Hematopoietic multipotent progenitor cell (in vitro differentiated cells): ENCODE data around the gene ZDHHC12. TPM values are rescaled to one million over a fixed set of nuclear protein-coding genes. Genes with fewer than 3 reads are reported as not detected.

Experiments used
- DNase-seq, 3 donors: peaks; one replicate each; pipeline ENCODE4 v3.0.0-alpha.2; 2011 to 2015; ENCODE audit warnings: low read depth in 2 of 3, low spot score in 2 of 3
- total RNA-seq: library from RNA; depleted of rRNA; stranded (reverse); fragments of >200 nt; gene quantifications from one replicate; pipeline ENCODE4 v1.2.3, GENCODE V29; 2012

The ZDHHC12 gene
- 73.0 TPM for total RNA-seq

- peak; percentile 97 to 99 (median 98) for DNase-seq
Observed at GRCh38 chr9:128723866-128724743, at the start of gene ZDHHC12. Gene ZDHHC12, minus strand, starts transcription at chr9:128724127. Its CDS starts 34 bp downstream, at chr9:128724093.

GRCh38 chr9:128773049-128773448 lies 49.1 kb upstream of the ZDHHC12 start:
- no peak for DNase-seq

GRCh38 chr9:128771745-128772519 lies 48.0 kb upstream of the ZDHHC12 start, which contains the start of gene ZER1:
Gene ZER1, minus strand, starts transcription at chr9:128771927. Its CDS starts 16,362 bp downstream, at chr9:128755565.
- peak; percentile 83 to 95 (median 91) for DNase-seq

GRCh38 chr9:128771094-128771721 lies 47.3 kb upstream of the ZDHHC12 start:
- DNase-seq: peak; percentile 16 to 58 (median 40)

GRCh38 chr9:128770286-128771030 lies 46.5 kb upstream of the ZDHHC12 start:
- DNase-seq: no peak

GRCh38 chr9:128768606-128769005 lies 44.7 kb upstream of the ZDHHC12 start:
- DNase-seq: no peak

- no peak for DNase-seq
Observed at GRCh38 chr9:128765499-128765898, 41.6 kb upstream of the ZDHHC12 start.

- peak in 2 of 3 donors; percentile 38 to 68 for DNase-seq
Observed at GRCh38 chr9:128764361-128764760, 40.4 kb upstream of the ZDHHC12 start.

- DNase-seq: peak in 1 of 3 donors; percentile 30
Observed at GRCh38 chr9:128762671-128763449, 38.9 kb upstream of the ZDHHC12 start.

- DNase-seq: no peak
Observed at GRCh38 chr9:128757602-128758001, 33.7 kb upstream of the ZDHHC12 start.

GRCh38 chr9:128753627-128754026 lies 29.7 kb upstream of the ZDHHC12 start:
- no peak for DNase-seq

- no peak for DNase-seq
Observed at GRCh38 chr9:128750926-128751595, 27.1 kb upstream of the ZDHHC12 start.

- no peak for DNase-seq
Observed at GRCh38 chr9:128747241-128747640, 23.3 kb upstream of the ZDHHC12 start.

GRCh38 chr9:128743421-128743820 lies 19.5 kb upstream of the ZDHHC12 start:
- no peak for DNase-seq

- no peak for DNase-seq
Observed at GRCh38 chr9:128742401-128742800, 18.5 kb upstream of the ZDHHC12 start.

GRCh38 chr9:128735373-128735772 lies 11.4 kb upstream of the ZDHHC12 start:
- DNase-seq: no peak

- DNase-seq: peak in 2 of 3 donors; percentile 73
Observed at GRCh38 chr9:128733256-128733655, 9.3 kb upstream of the ZDHHC12 start.

GRCh38 chr9:128732576-128732975 lies 8.6 kb upstream of the ZDHHC12 start:
- DNase-seq: no peak

GRCh38 chr9:128731691-128732090 lies 7.8 kb upstream of the ZDHHC12 start:
- no peak for DNase-seq
